22Rv1 (cell line): ENCODE results near the gene PARVB.

Experiments used
- H3K27ac ChIP-seq: fragments of 450-650 bp; 2 replicates; pipeline ENCODE4 v1.5.1; 2017
- ZFX ChIP-seq: fragments of 450-650 bp; IDR thresholded peaks from 2 replicates; pipeline ENCODE4 v1.6.1; 2017; ENCODE audit warnings: antibody characterized with exemption, borderline replicate concordance
- TF ChIP-seq, protein P1 (sequence below): fragments of 450-650 bp; IDR thresholded peaks from 2 replicates; pipeline ENCODE4 v1.5.1; 2017; ENCODE audit warnings: mild to moderate bottlenecking

The PARVB gene

DNA sequence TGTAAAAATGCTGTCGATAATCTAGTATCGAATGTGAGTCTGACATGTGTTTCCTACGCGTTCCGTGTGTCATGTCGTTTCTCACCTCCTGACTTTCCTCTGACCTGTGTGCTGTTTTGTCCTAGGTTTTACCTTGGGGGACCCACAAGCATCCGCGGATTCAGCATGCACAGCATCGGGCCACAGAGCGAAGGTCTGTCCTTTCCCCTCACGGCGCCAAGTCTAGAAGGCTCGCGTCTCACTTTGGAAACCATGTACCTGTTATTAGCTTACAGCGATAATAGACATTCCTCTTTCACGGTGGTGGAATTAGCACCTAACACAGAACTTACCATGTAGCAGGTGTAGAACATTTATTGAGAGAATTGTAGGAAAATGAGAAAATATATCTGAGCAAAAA is 40.3 kb upstream of the PARVB start:
- no peak overlapping the region for H3K27ac ChIP-seq
- no peak for TF ChIP-seq ZFX
- TF ChIP-seq, protein P1, sequence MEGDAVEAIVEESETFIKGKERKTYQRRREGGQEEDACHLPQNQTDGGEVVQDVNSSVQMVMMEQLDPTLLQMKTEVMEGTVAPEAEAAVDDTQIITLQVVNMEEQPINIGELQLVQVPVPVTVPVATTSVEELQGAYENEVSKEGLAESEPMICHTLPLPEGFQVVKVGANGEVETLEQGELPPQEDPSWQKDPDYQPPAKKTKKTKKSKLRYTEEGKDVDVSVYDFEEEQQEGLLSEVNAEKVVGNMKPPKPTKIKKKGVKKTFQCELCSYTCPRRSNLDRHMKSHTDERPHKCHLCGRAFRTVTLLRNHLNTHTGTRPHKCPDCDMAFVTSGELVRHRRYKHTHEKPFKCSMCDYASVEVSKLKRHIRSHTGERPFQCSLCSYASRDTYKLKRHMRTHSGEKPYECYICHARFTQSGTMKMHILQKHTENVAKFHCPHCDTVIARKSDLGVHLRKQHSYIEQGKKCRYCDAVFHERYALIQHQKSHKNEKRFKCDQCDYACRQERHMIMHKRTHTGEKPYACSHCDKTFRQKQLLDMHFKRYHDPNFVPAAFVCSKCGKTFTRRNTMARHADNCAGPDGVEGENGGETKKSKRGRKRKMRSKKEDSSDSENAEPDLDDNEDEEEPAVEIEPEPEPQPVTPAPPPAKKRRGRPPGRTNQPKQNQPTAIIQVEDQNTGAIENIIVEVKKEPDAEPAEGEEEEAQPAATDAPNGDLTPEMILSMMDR: no peak

DNA sequence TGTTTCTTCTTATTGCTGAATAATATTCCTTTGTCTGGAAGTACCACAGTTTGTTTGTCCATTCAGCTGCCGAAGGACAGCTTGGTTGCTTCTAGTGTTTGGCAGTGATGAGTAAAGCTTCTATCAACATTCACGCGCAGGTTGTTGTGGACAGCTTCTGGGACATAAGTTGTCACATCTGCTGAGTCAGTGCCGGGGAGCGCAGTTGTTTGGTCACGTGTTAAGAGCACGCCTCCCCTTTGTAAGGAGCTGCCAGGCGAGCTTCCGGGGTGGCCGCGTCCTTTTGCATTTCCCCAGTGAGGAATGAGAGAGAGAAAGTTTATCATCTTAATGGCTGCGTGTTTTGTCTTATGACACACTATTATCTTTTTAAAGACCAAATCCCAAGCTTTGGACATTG is 38.6 kb upstream of the PARVB start:
- no peak for TF ChIP-seq ZFX
- TF ChIP-seq, protein P1: no peak

DNA sequence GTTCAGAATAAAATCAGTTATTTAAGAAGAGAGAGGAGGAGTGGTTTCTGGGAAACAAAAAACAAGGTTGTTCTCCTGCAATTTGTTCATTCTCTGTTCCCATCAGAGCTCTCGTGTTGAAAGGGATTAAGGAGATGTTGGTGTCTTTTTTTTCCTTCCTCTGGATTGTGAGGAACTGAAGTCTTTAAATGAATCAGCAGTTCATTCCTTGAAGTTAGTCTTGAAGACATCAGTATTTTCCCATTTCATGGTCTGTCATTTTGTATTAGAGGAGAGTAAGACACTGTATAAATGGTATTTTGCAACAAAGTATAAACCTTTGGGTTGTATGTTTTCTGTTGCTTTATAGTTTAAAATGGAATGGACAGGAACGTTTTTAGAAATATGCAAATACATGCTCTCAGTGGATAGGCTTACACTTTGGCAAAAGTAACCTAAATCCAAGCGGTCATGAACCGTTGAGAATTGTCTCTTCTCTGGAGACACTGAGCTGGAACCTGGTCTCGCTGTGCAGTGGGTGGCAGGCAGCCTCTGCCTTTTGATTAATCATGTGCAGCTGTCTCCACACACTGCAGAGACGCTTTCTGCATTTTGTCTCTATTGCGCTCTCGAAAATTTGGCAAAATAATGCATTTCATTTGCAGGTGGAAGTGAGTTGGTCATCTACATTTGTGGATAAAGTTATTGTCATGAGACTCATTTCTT is 35.8 kb upstream of the PARVB start:
- TF ChIP-seq, protein P1: no peak
- TF ChIP-seq ZFX: no peak
- no peak overlapping the region for H3K27ac ChIP-seq

More for the DNA sequence above, 38.6 kb upstream of the PARVB start:
- H3K27ac ChIP-seq: no peak overlapping the region

DNA sequence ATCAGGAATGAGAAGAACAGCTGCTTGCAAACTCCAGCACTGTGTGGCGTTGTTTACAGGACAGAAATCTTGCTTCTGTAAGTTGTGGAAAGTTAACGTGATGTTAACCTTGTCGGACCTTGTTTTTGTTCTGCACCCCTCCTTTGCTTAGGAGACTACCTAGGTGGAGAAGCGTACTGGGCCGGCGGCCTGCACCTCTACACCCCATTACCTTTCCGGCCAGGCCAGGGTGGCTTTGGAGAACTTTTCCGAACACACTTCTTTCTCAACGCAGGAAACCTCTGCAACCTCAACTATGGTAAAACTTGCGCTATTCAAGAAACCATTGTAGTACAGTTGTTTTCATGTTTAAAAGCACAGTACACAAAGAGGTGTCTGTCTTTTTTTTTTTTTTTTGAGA is 35.1 kb upstream of the PARVB start:
- H3K27ac ChIP-seq: no peak overlapping the region
- no peak for TF ChIP-seq ZFX
- TF ChIP-seq, protein P1: no peak

DNA sequence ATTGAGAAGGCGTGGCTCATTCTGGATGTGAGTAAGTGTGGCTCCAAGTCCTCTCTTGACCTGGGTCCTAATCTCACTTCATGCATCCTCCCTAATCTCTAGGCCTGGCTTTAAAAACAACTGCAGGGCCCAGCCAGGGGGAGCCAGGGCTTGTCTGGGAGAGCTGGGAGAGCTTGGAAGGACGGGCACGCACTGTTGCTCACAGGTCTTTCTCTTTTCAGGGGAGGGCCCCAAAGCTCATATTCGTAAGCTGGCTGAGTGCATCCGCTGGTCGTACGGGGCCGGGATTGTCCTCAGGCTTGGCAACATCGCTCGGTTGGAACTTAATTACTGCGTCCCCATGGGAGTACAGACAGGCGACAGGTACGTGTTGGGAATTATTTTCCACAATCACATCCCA is 34.1 kb upstream of the PARVB start:
- TF ChIP-seq, protein P1: no peak
- no peak for TF ChIP-seq ZFX
- no peak overlapping the region for H3K27ac ChIP-seq

DNA sequence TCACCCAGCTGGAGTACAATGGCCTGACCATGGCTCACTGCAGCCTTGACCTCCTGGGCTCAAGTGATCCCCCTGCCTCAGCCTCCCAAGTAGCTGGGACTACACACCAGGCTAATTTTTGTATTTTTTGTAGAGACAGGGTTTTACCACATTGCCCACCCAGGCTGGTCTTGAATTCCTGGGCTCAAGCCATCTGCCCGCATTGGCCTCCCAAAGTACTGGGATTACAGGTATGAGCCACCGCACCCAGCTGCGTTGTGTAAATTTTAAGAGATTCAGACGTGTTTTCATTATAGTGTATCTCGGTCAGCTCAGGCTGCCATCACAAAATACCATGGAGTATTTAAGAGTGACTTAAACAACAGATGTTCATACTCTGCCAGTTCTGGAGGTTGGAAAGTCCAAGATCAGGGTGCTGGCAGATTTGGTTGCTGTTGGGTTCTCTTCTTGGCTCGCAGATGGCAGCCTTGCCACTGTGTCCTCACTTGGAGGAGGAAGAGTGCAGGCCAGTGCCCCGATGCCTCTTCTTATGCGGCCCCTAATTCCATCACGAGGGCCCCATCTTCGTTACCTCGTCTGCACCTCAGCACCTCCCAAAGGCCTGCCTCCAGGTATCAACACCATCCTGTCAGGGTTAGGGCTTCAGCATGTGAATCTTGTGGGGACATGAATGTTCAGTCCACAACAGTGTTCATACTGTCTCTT is 32.6 kb upstream of the PARVB start:
- no peak for TF ChIP-seq ZFX
- TF ChIP-seq, protein P1: no peak
- no peak overlapping the region for H3K27ac ChIP-seq

DNA sequence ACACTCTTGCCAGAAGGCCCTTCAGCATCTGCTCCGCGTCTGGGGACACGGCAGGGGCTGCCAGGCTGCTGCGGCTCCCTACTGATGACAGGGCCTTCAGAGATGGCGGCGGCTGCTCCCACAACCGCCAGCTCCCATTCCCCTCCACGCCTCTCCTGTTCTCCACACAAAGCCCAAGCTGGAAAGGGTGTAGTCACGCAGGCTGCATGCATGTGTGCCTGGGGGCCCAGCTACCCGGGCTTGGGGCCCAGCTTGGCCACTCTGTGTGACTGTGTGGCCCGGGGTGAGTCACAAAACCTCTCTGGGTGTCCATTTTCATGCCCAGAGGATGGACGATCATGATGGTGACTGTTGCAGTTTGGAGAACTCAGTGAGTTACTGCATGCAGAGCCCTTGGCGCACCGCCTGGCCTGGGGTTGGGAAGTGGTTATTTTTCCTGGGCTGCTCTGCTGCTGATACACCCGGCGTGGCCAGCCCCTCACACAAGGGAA is 31.7 kb upstream of the PARVB start:
- H3K27ac ChIP-seq: no peak overlapping the region
- no peak for TF ChIP-seq ZFX
- TF ChIP-seq, protein P1: no peak
